Stimulated activated CD4-positive, alpha-beta T cell treated with anti-CD3 and anti-CD28 coated beads, Interleukin-4, amount 100 ng/mL, for 4 hours (primary cell): ENCODE measurements around the gene PARD3.

ENCODE experiments used
- DNase-seq, 2 experiments: peaks; one replicate each; pipeline ENCODE4 v3.0.0-alpha.2; 2020

The PARD3 gene

GRCh38 chr10:34565934-34566333, 249.2 kb downstream of the PARD3 start:
- DNase-seq, result no peak

- DNase-seq, result no peak
Observed at GRCh38 chr10:34558093-34558583, 257.0 kb downstream of the PARD3 start.

DNA sequence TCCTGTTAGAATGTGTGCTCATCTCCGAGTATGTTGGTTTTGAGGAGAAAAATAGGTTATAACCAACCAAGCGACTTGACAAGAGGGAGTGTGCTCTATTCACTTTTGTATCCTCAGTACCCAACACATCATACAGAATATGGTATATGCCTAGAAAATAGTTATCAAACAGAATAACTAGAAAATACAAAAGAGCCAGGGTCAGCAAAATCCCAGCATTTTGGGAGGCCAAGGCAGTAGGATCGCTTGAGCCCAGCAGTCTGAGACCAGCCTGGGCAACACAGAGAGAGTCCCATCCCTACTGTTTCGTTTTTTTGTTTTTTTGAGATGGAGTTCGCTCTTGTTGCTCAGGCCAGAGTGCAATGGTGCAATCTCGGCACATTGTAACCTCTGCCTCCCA, 257.9 kb downstream of the PARD3 start:
- no peak for DNase-seq

GRCh38 chr10:34555653-34556052, 259.4 kb downstream of the PARD3 start:
- DNase-seq, result no peak

- no peak for DNase-seq
Observed at GRCh38 chr10:34553747-34554146, 261.3 kb downstream of the PARD3 start.

GRCh38 chr10:34551295-34551694, 263.8 kb downstream of the PARD3 start:
- DNase-seq, result no peak

DNA sequence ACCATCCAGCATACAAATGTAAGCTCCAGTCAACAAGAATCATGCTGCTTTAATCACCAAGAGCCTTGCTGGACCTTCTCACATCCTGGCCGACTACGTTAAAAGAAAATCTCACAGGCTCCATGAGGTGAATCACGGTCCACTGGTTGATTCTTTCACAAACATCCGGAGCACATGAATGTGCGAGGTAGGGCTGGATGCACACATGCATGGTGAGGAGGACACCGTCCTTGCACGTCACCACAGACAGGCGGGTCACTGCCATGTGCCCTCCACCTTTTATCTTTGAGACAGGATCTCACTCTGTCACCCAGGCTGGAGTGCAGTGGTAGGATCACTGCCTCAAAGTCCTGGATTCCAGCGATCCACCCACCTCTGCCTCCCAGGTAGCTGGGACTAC, 265.1 kb downstream of the PARD3 start:
- DNase-seq, result no peak

- DNase-seq, result no peak
Observed at GRCh38 chr10:34549001-34549400, 266.1 kb downstream of the PARD3 start.

DNA sequence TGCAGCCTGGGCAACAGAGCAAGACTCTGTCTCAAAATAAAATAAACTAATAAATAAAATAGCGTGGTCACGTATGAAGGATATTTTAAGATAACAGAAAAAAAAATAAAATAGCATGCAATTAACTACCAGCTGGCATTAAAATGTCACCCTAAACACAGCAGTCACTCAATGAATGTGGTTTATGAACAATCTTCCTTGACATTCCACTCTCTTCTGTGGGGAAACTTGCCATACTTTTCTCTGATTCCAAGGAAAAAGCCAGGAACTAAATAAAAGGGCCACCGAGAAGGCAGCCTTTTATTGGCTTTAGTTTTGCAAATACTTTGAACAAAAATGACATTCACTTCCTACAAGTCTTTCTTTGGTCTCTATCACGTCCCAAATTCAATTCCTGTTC, 266.6 kb downstream of the PARD3 start:
- DNase-seq, result no peak

- DNase-seq, result no peak
Observed at GRCh38 chr10:34547695-34548094, 267.4 kb downstream of the PARD3 start.

DNA sequence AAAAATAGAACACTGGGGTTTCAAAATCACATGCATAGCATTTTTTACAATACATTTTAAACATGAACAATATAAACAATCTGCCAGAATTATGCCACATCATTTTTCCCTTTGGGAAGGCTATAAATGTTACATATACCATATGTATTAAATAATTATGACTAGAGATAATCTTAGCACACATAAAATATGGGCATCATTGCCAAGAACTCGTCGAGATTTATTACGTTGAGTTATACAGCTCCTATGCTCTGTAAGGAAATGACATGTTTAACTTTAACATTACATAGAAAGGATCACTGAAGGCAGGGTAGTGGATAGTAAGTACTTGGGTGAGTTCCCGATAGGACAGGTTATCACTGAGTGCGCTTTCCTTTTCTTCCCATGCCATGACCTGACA, 267.8 kb downstream of the PARD3 start:
- DNase-seq, result no peak

GRCh38 chr10:34544400-34544799, 270.7 kb downstream of the PARD3 start:
- DNase-seq, result no peak

DNA sequence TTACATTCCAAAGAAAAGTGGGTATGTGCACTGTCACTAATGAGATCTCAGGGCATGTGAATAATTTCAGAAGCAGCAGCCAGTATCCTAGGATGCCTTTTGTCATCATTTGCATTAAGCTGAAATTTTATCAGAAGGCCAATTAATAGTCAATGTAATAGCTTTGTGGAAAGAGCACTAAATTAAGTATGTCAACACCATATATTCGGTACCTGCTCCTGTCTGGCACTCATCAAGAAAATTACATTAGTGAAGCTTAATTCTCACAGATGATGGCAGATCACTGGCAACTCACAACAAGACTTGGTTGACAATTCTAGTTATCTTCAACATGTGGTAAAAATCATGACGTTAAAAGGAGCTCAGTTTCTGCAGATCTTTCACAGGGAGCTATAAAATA, 271.4 kb downstream of the PARD3 start:
- no peak for DNase-seq

- DNase-seq, result no peak
Observed at GRCh38 chr10:34540492-34540891, 274.6 kb downstream of the PARD3 start.

DNA sequence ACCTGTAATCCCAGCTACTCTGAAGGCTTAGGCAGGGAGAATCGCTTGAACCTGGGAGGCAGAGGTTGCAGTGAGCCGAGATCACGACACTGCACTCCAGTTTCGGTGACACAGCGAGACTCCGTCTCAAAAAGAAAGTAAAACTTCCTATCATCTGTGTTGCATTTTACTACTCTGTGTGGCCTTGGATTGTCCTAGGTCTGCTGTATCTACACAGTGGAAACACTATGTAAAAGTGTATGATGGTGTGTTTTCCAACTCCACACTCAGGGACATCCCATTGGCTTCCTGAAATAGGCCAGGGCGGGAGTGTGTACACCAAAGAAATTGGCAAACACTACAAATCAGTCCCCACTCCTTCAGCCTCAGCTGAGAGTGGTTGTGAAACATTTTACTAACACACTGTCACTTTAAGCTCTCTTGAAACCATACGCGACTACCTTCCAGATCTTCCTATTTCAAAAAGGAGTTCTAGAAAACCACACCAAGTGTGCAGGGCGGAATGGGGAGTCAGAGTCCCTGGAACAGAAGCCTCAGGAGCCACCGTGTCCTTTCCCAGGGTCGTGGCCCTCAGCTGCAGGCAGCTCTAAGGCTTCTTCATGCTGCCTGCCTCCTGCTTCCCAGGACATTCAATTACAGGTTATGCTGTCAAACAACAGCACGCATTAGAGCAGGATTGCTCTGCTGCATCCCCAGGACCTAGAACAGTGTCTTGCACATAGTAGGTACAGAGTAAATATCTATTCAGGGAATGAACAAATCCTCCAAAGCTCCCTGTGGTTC, 275.4 kb downstream of the PARD3 start:
- no peak for DNase-seq

- no peak for DNase-seq
Observed at GRCh38 chr10:34538281-34538829, 276.7 kb downstream of the PARD3 start.

DNA sequence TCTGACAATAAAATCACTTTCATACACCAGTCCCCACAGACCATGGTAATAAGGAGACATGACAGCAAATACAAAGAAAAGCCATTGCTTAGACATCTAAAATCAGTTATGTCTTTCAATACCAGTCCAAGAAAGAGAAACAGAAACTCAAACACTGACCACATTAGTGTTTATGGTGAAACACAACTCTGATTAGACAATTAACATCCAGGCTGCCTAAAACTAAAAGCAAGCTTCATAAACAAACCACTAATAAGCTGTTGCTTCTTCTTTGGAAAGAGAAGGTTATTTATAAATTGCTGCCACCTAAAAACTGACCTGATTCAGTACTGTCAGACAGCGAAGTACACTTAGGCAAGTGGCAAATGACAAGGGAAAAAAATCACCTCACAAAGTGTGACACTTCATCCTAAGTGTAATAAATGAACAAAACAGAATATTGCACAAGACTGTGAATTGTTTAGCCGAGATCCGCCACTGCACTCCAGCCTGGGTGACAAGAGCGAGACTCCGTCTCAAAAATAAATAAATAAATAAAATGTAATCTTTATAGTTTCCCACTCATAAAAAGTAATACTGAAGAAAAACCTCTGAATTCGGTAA, 277.4 kb downstream of the PARD3 start:
- no peak for DNase-seq

- no peak for DNase-seq
Observed at GRCh38 chr10:34535872-34536271, 279.2 kb downstream of the PARD3 start.

DNA sequence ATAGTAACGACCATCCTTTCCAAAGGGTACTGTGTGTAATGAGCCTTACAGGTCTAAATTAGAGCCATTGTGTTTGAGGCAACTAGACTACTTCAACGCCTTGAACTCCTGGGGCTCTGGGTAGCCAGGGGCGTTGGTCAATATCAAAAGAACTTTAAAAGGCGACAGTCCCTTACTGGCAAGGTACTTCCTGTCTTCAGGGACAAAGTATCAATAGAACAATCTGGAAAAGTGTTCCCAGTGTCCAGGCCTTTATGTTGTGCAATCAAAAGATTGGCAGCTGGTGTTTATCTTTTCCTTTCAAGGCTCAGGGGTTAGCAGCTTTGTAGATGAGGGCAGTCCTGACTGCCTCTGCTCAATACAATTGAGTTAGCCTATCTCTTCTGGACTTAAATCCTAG, 284.3 kb downstream of the PARD3 start:
- no peak for DNase-seq

GRCh38 chr10:34528320-34528719, 286.8 kb downstream of the PARD3 start:
- no peak for DNase-seq

DNA sequence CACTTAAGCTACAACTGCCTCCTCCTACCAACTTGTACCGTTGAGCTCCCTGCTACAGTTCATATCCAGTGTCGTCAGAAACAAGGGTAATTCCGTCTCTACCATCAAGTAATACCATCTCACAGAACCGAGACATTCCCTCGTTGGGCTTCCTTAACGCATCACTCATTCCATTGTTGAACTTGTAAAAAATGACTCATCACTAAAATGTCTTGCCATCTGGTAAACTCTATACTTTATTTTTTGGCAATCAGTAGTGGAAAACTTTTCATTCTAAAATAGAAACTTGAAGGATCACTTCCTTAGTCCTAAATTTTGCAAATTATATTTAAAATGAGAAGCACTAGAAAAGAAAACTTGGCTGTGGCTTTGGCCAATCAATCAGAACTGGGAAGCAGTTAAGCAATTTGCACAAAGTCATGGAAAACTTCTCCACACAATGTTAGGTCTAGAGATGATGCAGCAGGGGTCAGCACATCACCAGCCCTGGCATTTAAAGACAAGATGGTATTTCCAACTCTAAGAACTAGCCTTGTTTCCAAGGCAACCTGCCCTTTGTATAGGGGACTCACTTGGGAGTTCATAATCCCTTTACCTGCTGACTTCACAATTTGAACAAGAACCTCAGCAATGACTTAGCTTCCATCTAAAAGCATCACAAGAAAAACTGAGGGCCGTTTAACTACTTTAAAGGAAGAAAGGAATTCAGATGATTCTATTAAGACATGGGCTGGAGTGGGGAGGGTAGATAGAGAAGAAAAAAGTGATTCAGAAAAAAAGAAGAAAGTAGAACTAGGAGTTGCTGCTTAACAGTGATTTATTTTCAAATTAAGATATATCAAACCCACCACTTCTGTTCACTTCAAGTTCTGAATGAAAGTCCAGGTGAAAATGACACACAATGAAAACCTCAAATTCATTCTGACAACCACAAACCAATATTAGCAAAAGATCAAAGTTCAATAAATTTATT, 288.1 kb downstream of the PARD3 start:
- DNase-seq, result no peak

DNA sequence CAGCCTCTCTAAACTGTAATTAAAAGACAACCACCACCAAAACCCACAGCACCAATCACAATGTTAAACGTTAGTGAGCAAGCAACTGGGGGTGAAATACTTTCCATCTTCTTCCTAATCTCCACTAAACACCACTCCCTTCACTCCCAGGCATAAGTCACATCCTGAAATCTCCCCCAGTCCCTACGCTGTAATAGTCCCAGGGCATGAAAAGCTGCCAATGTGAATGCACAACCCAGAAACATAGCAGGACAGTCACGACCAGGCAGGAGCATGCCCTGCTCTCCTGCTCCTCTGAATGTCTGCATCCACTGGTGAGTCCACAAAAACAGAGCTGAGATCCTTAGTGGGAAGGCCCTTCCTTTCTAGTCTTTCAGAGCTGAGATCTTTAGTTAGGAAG, 288.9 kb downstream of the PARD3 start:
- DNase-seq, result no peak
